GM21786 (cell line): ENCODE measurements around the gene MOK.
"Not testable (repeated sequence)": the region's sequence is repeated elsewhere in the genome, so short reads cannot be mapped to it uniquely, and the experiment has no call there.

Source experiments
- ATAC-seq: cut with Tn5 transposase; IDR thresholded peaks from one replicate; pipeline ENCODE4 v1.9.1; 2021; ENCODE audit not compliant: unreplicated experiment

MOK gene

DNA sequence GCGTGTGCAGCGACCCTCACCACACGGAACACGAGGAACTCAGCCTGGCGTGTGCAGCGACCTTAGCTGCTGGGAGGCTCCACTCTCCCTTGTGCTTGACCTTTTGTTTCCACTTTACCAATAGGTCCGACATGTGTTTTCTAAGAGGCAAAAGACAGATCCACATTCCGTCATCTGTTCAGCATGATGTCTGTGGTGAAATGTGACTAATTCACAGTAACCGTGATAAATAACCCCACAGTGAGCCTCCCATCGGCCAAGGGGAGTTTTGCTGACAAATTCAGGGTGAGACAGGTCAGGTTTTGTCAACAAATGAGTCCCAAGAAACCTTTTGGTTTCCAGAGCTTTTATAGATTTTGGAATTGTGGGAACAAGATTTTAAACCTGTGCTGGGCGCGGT is 55.9 kb downstream of the MOK start:
- no peak for ATAC-seq

DNA sequence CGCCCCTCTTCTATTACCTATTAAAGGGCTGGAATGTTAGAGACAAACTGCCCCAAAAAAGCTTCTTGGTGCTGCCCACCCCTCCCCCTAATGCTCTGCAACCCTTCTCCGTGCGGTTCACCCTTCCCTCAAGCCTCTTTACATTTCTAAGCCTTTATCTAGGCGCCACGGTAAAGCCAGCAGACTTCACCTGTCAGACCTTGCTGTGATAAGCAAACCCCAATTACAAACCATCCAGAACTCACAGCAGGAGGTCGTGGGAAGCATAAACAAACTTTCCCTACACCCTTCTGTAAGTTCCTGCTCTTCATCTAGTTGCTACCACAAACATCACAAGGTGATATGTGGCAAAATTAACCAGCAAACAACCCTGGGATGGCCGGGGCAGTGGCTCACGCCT is 56.8 kb downstream of the MOK start:
- ATAC-seq = no peak

DNA sequence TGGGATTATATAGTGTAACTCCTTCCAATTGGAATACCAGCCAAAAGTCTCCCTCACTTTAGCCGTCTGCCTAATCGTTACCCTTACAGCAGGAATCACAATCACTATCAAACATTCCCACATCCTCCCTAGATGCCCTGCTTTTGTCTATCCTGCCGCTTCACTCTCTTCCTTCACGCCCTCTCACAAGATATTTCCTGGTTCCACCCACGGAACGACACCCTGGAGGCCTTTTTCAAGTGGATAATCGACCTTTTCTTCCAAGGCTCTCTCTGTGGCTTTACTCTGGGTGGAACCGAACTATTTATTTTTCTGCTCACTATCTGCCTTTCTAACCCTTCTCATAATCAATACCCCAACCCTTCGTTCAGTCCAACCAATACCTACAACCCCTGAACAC is 58.9 kb downstream of the MOK start:
- ATAC-seq = no peak

DNA sequence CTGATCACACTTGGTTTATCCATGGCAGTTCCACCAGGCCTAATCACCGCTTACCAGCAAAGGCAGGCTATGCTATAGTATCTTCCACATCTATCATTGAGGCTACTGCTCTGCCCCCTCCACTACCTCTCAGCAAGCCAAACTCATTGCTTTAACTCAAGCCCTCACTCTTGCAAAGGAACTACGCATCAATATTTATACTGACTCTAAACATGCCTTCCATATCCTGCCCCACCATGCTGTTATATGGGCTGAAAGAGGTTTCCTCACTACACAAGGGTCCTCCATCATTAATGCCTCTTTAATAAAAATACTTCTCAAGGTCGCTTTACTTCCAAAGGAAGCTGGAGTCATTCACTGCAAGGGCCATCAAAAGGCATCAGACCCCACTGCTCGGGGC is 61.2 kb downstream of the MOK start:
- ATAC-seq = not testable (repeated sequence)

DNA sequence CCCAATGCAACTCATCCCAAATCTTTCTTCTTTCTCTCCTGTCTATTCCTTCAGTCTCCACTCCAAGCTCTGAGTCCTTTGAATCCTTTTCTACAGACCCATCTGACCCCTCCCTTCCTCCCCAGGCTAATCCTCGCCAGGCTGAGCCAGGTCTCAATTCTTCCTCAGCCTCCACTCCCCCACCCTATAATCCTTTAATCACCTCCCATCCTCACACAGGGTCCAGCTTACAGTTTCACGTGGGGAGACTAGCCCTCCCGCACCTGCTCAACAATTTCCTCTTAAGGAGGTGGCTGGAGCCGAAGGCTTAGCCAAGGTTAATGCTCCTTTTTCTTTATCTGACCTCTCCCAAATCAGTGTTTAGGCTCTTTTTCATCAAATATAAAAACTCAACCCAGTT is 63.8 kb downstream of the MOK start:
- no peak for ATAC-seq

DNA sequence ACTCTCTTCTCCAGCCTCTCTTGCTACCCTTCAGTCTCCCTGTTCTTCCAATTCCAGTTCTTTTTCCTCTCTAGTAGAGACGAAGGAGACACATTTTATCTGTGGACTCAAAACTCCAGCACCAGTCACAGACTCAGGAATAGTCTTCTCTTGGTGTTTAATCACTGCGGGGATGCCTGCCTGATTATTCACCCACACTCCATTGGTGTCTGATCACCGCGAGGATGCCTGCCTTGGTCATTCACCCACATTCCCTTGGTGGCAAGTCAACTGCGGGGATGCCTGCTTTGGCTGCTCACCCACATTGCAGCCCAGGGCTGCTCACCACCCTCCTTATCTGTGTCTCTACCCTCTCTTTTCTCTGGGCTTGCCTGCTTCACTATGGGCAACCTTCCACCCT is 64.5 kb downstream of the MOK start:
- ATAC-seq = not testable (repeated sequence)

DNA sequence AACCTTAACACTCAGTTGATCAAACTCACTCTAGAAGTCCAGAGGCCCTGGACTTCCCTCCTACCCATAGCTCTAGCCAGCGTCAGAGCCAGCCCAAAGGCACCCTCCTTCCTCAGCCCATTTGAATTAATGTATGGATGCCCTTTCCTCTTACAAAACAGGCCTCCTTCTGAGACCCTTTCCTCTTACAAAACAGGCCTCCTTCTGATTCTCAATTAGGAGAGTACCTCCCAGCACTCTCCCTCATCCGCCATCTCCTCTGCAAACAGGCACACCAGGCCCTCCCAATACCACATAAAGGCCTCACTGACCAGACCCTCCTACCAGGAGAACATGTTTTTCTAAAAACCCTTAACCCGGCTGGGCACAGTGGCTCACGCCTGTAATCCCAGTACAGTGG is 65.7 kb downstream of the MOK start:
- no peak for ATAC-seq

DNA sequence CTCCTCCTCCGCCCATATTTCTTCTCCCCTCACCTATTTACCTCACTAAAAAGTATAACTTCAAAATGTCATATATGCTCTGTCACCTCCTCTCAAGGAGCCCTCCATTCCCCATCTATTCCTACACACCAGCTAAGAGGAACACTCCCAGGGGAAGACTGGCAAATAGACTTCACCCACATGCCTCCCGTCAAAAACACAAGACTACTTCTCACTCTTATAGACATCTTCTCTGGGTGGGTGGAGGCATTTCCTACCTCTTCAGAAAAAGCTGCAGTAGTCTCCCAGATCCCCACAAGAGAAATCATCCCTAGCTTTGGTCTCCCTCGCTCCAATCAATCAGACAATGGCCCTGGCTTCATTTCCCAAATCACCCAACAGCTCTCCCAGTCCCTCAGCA is 66.2 kb downstream of the MOK start:
- ATAC-seq = no peak

DNA sequence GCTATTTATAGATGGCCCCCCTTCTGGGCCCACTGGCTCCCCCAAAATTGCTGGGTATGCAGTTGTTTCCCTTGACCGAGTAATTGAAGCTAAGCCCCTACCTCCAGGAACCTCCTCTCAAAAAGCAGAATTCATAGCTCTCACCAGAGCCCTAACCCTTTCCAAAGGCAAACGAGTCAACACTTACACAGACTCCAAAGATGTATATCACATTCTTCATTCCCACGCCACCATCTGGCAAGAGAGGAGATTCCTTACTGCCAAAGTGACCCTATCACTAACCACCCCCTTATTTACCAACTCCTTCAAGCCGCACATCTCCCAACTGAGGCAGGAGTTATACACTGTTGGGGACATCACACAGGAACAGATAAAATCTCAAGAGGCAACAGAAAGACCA is 66.8 kb downstream of the MOK start:
- no peak for ATAC-seq

DNA sequence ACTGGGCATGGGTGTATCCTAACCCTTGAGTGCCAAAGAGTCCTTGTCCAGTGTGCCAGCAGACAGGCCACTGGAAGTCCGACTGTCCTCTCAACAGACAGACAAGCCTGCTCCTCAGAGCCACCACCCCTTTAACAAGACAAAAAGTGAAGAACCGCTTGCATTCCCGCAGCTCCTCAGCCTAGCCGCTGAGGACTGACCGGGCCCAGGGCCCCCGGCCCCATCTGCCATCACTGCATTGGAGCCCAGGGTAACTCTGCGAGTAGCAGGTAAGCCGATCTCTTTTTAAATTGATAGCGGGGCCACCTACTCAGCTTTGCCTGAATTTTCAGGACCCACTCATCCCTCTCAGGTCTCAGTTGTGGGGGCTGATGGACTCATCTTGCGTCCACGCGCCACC is 68.9 kb downstream of the MOK start:
- no peak for ATAC-seq

DNA sequence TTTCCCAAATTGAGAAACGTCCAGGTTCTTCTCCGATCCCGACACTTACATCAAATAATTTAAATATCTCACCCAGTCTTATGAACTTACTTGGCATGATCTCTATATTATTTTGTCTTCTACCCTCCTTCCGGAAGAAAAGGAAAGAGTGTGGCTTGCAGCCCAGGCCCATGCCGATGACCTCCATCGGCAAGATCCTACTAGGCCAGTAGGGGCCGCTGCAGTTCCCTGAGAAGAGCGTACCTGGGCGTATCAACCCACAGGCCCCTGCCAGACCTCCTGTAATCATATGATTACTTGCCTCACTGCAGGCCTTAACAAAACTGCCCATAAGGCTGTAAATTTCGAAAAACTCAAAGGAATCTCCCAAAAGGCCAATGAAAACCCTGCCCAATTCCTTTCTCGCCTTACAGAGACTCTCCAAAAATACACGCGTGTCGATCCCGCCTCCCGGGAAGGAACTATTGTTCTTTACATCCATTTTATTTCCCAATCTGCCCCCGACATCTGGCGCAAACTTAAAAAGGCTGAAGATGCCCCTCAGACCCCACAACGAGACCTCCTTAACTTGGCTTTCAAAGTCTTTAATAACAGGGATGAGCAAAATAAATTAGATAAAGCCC is 69.6 kb downstream of the MOK start:
- ATAC-seq = no peak

DNA sequence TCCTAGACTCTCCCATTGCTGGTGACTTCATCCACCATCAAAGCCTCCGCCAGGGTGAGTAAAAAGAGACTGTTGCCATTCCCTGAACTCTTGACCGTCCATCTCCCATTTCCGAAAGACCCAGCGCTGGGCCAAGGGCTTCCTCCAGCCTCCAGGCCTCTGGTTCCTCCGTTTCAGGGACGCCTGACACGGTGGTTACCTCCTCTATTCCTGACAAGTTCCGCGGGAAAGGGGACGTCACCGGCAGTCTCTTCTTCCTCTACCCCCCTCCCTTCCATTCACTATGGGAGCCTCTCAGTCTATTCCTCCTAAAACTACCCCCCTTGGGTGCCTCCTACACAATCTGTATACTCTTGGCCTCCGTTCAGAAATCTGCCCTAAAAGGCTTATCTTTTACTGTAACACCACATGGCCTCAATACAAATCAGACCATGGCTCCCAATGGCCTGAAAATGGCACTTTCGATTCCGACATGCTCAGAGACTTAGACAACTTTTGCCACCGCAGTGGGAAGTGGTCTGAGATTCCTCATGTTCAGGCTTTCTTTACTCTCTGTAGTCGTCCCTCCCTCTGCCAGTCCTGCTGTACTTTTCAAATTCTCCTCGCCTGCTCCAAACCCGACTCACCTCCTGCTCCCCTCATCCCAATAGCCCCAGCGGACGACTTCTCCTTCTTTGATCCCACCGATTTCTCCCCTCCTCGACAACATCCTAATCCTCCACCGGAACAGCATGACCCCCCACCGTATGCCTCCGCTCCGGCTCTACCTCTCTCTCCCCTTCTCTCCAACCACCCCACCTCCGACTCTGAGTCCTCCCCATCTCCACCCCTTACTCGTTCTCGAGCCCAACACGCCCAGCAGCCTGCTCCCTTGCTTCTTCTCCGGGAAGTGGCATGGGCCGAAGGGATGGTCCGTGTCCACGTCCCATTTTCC is 70.4 kb downstream of the MOK start:
- ATAC-seq = no peak

DNA sequence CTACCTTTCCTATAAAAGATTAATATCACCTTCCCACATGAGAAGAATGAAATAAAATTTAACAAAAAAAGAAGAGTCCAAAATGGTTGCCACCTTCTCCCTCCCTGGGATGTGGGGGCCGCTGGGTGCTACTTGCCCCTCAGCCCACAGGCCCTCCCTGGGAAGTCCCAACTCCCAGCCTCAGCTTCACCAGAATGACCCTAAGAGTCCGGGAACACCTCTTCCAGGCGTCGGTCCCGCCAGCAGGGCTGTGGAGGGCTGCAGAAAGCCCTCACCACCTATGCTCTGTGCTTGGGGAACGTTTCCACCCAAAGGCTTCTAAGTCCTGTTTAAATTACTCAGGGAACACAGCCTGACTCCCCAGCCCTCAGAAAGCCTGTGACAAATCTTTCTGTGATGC is 71.9 kb downstream of the MOK start:
- no peak for ATAC-seq

DNA sequence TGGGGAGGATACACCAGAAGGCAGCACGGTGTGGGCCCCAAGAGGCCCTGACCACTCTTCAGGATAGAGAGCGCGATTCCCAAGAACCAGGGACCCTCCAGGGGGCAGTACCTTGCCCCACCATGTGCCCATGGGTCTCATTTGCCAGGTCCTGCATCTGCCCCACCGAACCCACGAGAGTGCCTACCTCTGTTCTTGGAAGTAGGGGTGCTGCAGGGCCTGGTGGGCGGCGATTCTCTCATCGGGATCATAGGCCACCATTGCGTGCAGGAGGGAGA is 72.7 kb downstream of the MOK start:
- no peak for ATAC-seq

DNA sequence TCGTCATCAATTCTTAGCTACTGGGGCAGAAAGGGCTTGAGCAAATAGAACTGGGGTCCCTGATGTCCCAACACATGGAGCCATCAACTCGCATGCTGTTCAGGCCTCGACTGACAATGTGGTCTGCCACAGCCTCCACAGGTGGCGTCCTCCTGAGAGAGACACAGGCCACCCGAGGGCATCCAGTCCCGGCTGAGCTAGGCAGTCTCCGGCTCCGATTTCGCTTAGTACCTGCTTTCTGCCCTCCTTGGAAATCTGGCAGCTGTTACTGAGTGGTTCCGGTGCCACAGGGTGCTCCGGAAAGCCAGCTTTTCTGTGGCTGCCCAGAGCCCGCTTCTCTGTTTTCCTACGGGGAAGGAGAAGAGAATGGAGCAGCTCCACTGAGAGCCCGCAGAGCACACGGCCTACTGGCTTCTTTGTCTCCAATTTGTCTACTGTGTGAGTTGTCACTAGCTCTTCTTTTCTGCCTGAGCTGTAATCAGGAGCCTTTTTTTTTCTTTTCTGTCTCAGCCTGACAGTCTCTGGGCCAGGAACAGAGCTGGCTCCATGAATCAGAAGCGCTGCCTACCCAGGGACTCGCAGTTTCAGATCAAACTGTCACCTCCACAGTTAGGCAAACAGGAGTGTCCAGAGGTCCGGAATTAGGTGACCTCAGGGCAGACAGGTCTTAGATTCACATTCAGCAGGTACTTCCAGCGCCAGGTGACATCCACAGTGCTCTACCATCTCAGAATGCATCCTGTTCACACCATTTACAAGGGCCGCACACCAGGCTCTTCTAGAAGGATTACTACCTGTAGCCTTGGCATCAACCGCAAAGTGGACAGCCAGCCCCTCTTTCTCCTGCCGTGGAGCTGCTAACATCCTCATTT is 73.3 kb downstream of the MOK start:
- ATAC-seq = no peak

DNA sequence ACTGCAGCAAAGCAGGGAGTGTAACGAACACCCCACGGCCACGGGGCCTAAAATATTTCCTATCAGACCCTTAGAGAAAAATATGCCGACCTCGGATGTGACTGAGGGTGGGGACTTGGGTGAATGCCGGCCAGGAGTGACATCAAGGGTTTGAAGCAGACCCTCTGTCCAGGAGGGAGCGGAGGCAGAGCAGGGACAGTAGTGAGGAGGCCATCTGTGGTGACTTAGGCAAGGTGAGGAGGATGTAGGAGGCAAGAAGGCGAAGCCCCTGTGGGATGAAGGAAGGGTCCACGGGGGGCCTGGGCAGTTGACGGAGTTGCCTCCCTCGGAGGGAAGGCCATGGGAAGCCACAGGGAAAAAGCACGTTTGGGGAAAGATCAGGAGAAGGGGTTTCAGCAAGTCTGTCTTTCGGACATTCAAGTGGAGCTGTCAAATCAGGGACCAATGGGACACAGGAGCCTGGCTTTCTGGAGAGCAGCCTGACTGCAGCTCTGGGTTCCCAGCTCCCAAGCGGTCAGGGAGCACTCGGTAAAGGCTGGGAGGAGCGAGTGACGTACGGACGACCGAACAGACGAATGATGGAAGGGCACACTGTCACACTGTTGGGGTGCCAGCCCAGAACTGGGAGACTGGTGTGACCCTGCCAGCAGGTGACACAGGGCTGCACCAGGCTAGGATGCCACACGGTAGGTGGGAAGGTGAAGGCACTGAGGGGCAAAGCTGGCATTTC is 74.3 kb downstream of the MOK start:
- no peak for ATAC-seq

DNA sequence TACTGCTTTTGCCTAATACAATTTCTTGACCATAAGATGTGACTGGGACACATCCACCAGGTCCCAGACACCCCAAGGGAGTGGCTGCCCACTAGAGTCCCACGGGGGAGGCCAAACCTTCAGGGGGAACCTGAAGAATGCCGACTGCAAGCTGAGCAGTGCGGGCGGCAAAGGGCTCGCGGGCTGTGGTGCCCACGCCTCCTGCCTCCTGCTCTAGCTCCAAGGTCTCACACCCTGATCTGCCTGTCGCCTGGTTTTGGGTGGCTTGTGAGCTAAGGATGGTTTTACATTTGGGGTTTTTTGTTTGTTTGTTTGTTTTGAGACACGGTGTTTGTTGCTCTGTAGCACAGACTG is 75.2 kb downstream of the MOK start:
- no peak for ATAC-seq

DNA sequence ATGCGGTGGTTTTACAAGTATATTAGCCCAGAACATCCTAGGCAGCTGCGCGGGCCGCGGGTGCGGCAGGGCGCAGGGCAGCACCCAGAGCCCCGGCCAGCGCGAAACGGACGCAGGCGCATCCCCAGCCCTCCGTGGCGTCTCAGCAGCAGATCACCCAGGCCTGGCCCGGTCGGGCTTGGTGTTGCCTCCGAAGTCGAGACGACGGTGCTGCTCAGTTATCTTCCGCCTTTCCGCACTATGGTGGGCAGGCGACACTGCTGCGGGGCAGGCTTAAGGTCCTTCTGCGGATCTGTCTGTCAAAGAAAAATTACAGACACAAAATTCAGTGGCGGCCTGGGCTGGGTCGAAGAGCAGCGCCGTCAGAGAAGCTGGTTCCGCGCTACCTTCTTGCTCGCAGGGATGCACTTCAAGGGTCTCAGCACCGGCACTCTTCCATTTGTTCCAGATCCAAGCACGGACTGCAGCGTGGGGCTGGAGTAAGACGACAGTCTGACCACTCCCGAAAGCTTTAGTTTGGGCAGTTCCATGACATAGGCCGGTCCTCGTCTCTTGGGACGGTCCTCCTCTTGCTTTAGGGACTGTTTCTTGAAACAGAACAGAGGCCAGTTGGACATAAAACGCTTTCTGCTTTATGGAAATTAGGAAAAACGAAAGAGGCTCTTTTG is 75.8 kb downstream of the MOK start:
- no peak for ATAC-seq

DNA sequence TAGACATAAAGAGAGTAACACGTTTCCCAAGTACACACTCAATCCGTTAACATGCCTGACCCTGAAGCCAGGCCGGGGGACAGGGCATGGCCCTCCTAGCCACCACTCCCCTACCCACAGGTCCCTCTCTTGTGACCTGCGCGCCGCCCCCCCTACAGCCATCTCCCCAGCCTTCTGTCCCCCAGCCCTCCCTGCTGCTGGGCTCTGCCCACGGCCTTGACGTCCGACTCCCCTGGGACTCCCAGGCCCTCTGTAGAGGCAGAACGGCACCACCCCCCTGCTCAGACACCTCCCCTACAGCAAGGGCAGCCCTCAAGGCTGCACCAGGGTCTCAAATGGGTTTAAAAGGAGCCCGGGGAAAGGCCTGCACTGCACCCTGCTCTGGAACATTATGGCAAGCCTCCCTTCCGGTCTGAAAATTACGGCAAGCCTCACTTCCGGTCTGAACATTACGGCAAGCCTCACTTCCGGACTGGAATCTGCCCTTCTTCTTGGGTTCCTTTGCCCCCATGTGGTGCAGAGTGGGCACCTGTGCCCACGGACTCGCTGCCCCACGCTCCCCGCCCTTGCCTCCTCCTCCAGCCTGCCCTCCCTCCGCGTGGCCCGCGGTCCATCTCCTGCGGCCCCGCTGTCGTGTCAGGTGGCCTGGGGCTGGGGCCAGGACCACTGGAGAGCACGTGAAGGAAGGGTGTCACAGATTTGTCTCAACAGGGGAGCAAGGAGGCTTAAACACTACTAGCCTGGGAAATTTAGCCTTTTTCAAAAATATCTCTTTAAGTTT is 77.6 kb downstream of the MOK start:
- no peak for ATAC-seq
